ENCODE data around the gene SLC6A20.

The SLC6A20 gene

DNA sequence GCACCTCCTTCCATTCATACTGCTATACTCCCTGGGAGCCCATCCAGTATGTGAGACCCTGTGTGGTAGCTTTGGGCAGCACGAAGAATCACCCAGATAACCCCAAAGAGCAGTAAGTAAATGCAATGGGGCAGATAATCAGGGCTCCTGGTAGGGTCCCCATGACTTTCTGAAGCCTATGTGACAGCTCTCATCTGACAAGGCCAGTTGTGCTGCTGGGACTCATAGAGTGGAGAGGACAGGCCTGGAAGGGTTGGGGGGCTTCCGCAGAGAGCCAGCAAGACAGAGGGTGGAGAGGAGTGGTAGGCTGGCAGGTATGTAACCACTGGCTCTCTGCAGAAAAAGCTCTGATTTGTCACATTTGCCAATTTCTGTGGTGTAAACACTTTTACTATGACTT, 3.2 kb upstream of the SLC6A20 start:
- no peak for DNase-seq

- DNase-seq: no peak
Measured at GRCh38 chr3:45798034-45798433, 1.7 kb upstream of the SLC6A20 start.

- DNase-seq: no peak
Measured at GRCh38 chr3:45796902-45797637, 734 bp upstream of the SLC6A20 start.

DNA sequence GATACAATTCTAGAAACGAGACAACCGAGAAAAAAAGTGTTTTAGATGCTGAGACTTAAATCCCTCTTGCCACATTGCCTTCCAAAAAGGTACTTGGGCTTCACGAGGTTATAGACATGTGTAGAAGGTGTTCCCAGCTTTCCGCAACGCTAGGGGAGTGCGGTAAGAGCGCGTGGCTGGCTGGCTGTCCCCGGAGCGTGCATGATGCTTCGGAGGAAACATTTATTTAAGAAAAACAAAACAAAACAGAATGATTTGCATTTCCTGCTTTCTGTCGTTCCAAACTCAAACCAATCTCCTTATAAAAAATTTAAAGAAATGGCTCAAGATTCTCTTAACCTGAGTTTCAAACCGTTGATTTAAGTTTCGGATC, 841 bp downstream of the SLC6A20 start:
- DNase-seq: no peak

DNA sequence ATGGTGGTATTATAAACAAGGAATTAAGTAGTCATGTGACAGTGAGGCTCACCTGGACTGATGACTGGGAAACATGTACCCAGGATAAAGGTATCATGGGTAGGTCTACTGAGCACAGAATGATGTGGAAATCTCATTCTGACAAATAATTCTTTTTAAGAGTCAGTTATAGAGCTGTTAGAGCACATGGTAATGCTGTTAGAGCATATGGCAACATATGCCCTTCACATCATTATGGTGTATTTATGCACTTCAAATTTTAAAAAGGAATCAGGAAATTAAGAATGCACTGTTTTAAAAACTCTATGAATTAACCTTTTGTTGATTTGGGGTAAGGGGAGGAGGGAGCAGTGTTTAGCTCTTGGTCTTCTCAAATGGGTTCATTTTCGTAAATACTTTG, 1.7 kb downstream of the SLC6A20 start:
- no peak for DNase-seq

GRCh38 chr3:45794177-45794560, 2.2 kb downstream of the SLC6A20 start:
- DNase-seq: no peak

DNA sequence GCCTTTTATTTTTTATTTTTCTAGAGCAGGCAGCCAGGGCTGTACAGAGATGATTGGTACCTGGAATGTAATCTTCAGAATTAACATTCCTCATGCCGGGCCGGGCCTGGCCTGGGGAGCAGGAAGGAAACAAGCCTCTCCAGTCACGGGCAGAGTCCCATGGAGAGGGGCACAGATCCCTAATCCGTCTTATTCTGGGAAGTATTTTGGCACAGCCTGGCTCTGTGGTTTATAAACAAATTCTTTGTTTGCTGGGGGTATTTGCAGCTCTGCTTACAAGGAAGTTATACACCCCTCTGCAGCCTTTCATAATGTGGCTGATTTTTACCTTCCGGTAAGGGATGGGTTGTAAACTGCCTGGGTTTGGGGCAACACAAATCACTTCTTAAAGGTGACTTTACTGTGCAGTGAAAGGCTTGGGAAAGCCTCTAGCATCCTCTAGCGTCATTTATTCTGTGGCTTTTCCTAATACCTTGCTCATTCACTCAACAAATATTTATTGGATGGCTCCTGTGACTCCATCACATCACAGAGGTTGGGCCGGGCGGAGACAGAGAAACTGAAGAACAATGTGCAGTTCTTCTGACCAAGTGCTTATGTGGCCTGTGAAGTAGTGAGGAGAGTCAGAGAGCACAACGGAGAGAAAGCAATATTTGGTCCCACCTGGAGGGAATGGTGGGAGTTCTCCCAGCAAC, 2.7 kb downstream of the SLC6A20 start:
- DNase-seq: no peak

GRCh38 chr3:45792516-45793172, 3.7 kb downstream of the SLC6A20 start:
- DNase-seq: no peak

GRCh38 chr3:45792036-45792435, 4.3 kb downstream of the SLC6A20 start:
- no peak for DNase-seq

DNA sequence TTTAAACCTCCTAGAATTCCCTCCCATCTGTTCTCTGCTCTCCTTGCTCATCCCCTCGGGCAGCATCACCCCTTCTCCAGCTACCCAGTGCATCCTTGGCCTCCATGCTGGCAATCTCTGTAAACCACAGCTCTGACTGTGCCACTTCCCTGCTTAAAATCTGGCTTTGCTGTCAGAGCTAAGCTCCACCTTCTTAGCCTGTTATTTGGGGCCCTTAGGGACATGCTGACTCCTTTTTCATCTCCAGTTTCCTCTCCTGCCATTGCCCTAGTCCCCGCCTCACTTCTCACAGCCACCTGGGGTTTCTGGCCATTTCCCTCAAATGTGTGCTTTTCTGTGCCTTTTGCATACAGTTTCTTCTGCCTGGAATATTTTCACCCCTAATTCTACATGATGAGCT, 5.7 kb downstream of the SLC6A20 start:
- no peak for DNase-seq

DNA sequence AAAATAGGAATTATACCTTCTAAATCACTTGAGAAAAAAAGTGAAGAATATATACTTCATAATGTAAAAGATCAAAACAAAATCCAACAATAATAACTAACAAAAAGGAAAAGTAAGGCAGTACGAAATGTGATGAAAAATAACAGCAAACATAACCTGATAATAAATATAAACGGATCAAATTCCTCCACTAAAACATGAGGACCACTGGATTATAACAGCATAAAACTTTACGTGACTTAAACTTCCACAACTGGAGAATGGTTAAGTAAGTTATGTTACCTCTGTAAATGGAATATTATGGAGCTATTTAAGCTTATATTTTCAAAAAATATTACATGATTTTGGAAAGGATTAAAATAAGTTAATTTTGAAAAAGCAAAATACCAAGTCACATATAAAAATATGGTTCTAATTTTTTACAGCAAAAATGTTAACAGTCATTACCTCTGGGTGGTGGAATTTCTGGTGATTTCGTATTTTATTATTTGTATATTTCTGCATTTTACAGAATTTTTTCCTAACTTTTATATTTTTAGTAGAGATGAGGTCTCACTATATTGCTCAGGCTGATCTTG, 7.0 kb downstream of the SLC6A20 start:
- no peak for DNase-seq

GRCh38 chr3:45787551-45787950, 8.8 kb downstream of the SLC6A20 start:
- DNase-seq: no peak

DNA sequence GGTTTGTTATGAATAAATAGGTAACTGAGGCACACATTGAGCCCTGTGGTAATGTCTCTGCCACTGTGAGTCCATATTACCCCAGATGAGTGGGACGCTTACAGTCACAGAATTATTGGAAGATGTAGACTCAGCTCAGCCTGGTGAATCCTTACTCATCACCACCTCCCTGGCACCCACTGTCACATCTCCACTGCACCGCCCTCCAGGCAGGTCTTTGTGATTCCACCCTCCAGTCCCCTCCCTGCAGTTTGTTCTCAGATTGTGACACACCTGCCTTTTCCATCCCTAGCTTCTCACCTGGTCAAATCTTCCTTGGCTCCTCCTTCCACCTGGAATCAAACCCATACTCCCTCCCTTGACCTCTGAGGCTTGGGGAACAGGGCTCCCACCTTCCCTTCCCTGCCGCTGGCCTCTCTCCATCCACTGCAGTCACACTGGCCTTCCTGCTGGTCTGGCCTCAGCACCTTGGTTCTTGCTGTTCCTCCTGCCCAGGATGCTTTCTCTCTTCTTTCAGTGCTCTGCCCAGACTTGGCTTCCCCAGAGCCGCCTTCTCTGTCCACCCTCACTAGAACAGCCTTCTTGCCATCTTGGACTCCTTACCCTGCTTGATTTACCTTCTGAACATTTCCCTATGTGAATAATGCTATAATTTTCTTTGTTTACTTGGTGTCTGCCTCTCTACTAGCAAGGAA, 9.4 kb downstream of the SLC6A20 start:
- no peak for DNase-seq

GRCh38 chr3:45785605-45786150, 10.7 kb downstream of the SLC6A20 start:
- no peak for DNase-seq

- no peak for DNase-seq
Measured at GRCh38 chr3:45783667-45784066, 12.7 kb downstream of the SLC6A20 start.

DNA sequence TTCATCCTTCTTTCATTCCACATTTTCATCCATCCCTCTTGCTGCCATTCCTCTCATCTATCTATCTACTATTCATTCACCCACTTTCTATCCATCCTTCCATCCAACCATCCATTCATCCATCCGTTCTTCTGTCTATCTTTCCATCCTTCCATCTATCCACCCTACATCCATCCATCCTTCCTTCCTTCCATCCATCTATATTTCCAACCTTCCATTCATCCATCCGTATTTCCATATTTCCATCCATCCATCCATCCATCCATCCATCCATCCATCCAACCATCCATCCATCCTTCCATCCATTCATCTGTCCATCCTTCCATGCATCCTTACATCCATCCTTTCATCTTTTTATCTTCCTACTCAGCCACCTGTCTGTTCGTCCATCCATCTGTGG, 14.0 kb downstream of the SLC6A20 start:
- DNase-seq: no peak

DNA sequence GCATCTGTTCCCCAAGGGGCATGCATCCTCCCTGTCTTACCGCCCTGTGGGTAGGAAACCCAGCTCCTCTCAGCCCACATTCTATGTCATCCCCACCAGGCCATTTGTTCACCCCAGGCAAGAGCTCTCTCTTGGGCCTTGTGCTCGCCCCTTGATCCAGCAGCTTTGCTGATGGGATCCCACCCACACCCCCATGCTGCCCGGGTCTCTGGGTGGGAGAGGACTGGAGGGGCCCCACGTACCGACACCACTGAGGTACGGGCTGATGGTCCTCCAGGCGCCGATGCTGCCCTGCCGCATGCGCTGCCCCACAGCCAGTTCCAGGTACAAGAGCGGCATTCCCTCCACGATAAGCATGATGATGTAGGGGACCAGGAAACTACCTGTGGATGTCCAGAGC, 14.5 kb downstream of the SLC6A20 start:
- no peak for DNase-seq

GRCh38 chr3:45781271-45781670, 15.1 kb downstream of the SLC6A20 start:
- no peak for DNase-seq

DNA sequence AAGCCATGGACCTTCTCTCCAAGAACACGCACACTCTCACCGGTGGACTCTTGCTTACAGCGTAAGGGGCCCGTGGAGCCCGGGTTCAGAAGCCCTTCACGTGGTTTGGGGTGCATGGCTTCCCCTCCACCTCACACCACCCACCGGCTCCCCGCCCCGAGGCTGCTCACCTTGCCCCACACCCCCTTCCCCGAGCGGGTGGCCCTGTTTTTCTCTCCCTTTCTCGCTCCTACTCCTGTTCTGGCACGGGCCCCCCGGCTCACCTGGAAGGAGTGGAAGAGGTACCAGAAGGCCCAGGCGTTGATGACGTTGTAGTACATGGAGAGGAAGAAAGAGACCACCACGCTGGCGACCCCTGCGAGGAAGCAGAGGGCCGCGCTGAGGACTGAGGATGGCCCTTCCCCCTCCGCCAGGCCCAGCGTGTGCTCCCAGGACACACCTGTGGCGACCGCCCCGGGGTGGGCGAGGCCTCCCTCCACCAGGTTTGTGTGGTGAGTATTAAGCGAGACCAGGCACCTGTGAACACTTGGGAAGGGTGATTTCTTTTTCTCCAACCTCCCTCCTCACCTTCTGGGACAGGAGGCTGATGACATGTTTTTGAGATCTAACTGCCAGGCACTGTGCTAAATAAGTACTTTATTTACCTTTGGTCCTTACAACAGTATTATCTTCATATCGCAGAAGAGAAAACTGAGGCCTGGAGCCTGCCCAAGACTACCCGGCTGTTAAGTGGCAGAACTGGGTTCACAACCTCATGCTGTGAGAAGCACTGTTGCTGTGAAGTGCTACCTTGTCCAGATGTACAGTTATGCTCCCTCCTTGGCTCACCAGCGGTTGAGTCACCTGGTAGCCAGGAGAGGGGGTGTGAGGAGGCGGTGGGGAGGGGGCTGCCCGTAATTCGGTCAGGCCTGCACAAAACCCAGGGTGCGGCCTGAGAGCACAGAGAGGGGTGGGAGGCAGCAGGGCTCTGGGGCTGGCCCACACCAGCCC, 16.3 kb downstream of the SLC6A20 start:
- DNase-seq: no peak

GRCh38 chr3:45778761-45779201, 17.6 kb downstream of the SLC6A20 start:
- no peak for DNase-seq

- DNase-seq: no peak
Measured at GRCh38 chr3:45777746-45778386, 18.5 kb downstream of the SLC6A20 start.
